PFSK-1 (cell line): ENCODE results near the gene METTL16.

Experiments used
- FOXP2 ChIP-seq: optimal IDR thresholded peaks from 2 replicates; pipeline ENCODE3; 2011; ENCODE audit warnings: borderline replicate concordance, control low read depth, inconsistent platforms; ENCODE audit not compliant: insufficient read depth; ENCODE audit errors: extremely low read length, extremely low read depth
- POLR2AphosphoS5 ChIP-seq: IDR thresholded peaks from 2 replicates; pipeline ENCODE4 v1.6.1; 2012; ENCODE audit warnings: low read depth, mild to moderate bottlenecking, control low read depth, low read length, moderate library complexity
- SIN3A ChIP-seq: IDR thresholded peaks from 2 replicates; pipeline ENCODE4 v1.6.1; 2012; ENCODE audit warnings: mild to moderate bottlenecking, low read length, moderate library complexity, borderline replicate concordance; ENCODE audit not compliant: insufficient read depth
- TAF1 ChIP-seq: IDR thresholded peaks from 2 replicates; pipeline ENCODE4 v1.6.1; 2012; ENCODE audit warnings: low read length, control low read depth, borderline replicate concordance; ENCODE audit not compliant: insufficient read depth
- TF ChIP-seq, protein P1 (sequence below), 2 experiments: IDR thresholded peaks; 2 replicates each; pipeline versions ENCODE4 v1.6.1 to v1.8.0; 2011 to 2012; ENCODE audit warnings: low read depth in 2 of 2, low read length in 2 of 2, control low read depth in 1 of 2, inconsistent platforms in 1 of 2, mild to moderate bottlenecking in 1 of 2, moderate library complexity in 1 of 2; ENCODE audit not compliant: insufficient read depth in 1 of 2

Gene METTL16

DNA sequence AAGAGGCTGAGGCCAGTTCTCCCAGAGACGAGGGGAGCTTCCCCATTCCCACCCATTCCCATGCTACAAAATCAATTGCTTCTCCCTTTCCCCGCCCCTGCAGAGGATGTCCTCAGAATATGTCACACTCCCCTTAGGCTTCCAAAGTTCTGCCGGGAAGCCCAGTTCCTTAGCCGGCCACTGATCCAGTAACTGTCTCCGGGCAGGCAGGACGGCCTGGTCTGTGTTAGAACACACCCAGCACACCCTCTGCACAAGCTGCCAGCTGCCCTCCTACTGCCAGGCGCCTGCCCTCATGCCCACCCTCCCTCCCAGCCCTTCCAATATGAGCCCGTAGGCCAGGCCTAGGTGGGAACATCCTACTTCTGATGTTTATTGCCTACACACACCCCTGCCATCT is 143.3 kb downstream of the METTL16 start:
- TF ChIP-seq TAF1 = no peak

DNA sequence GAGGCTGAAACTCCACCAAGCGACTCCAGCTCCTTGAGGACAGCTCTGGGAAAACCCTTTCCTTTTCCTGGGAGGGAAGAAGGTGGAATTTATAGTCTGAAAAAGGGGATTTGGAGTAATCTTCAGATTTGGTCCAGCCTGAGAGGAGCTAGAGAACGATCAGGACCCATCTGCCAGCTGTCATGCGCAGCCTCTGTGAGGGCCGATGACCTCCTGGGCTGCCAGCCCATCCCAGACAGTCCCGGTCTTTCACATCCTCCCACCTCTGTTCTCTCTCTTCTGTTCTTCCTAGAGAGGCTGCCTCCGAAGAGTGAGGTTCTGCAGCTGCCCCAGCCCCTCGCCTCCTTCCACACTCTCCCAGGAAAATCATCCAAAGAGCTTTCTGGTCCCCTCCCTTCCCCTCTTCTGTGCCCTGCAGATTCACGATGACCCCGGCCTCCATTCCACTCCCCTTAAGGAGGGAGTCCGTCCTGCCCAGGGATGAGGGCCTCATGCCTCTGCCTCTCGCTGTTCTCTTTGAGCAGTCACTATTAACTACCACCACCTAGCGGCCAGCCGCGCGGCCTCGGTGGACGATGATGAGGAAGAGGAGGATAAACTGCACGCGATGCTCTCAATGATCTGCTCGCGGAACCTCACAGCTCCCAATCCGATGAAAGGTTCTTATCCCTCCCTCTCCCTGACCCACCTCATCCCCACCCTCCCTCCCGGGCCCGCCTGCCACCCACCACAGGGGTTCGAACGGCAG is 144.8 kb downstream of the METTL16 start:
- TF ChIP-seq, protein P1, sequence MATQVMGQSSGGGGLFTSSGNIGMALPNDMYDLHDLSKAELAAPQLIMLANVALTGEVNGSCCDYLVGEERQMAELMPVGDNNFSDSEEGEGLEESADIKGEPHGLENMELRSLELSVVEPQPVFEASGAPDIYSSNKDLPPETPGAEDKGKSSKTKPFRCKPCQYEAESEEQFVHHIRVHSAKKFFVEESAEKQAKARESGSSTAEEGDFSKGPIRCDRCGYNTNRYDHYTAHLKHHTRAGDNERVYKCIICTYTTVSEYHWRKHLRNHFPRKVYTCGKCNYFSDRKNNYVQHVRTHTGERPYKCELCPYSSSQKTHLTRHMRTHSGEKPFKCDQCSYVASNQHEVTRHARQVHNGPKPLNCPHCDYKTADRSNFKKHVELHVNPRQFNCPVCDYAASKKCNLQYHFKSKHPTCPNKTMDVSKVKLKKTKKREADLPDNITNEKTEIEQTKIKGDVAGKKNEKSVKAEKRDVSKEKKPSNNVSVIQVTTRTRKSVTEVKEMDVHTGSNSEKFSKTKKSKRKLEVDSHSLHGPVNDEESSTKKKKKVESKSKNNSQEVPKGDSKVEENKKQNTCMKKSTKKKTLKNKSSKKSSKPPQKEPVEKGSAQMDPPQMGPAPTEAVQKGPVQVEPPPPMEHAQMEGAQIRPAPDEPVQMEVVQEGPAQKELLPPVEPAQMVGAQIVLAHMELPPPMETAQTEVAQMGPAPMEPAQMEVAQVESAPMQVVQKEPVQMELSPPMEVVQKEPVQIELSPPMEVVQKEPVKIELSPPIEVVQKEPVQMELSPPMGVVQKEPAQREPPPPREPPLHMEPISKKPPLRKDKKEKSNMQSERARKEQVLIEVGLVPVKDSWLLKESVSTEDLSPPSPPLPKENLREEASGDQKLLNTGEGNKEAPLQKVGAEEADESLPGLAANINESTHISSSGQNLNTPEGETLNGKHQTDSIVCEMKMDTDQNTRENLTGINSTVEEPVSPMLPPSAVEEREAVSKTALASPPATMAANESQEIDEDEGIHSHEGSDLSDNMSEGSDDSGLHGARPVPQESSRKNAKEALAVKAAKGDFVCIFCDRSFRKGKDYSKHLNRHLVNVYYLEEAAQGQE (IDR thresholded peaks at IDR 0.05; ENCODE audit: insufficient read depth in 1 of 2, low read depth in 2 of 2, low read length in 2 of 2) = no peak
- TF ChIP-seq SIN3A = no peak
- no peak for TF ChIP-seq POLR2AphosphoS5
- no peak for TF ChIP-seq FOXP2
- no peak for TF ChIP-seq TAF1
